IMR-90 (cell line): ENCODE results near the gene DENND1B. TPM values are rescaled to one million over a fixed set of nuclear protein-coding genes. Genes with fewer than 3 reads are reported as not detected.

Experiments
- ATAC-seq: fragments of 200-7000 bp; cut with Tn5 transposase; 2 replicates; pipeline ENCODE4 v1.9.1; 2020; ENCODE audit warnings: low read depth, mild to moderate bottlenecking, moderate library complexity
- BruUV-seq: library from RNA; stranded (reverse); fragments of 400-500 nt; replicated peaks from 2 replicates; lab custom pipeline; 2021; lab: Mats Ljungman, UMichigan
- CTCF ChIA-PET: fragments of 300-600 bp; formaldehyde crosslinking; extraction: SDS; loops from one replicate; lab custom pipeline; 2021; ENCODE audit warnings: antibody characterized with exemption; lab: Yijun Ruan, JAX
- POLR2A ChIA-PET: fragments of 300-600 bp; sonication (Branson Sonifier 250); formaldehyde crosslinking; loops from one replicate; lab custom pipeline; 2022; ENCODE audit warnings: antibody characterized with exemption; ENCODE audit not compliant: unreplicated experiment; lab: Charles Lee
- DNase-seq: peaks from one replicate; pipeline ENCODE4 v3.0.0; 2013
- H2AFZ ChIP-seq: replicated peaks from 2 replicates; pipeline ENCODE3; 2013; ENCODE audit warnings: low read length, mild to moderate bottlenecking; ENCODE audit not compliant: poor library complexity
- H2AK5ac ChIP-seq: 2 replicates; pipeline ENCODE4 v1.6.1; 2013; ENCODE audit warnings: low read depth, low read length, inconsistent platforms
- H2AK9ac ChIP-seq: replicated peaks from 2 replicates; pipeline ENCODE3; 2013; ENCODE audit warnings: mild to moderate bottlenecking, low read depth, low read length, moderate library complexity; ENCODE audit not compliant: poor library complexity
- H2BK120ac ChIP-seq: 2 replicates; pipeline ENCODE4 v1.6.1; 2013; ENCODE audit warnings: low read depth, low read length, inconsistent platforms
- H2BK15ac ChIP-seq: 3 replicates; pipeline ENCODE4 v1.6.1; 2013; ENCODE audit warnings: low read depth, low read length, inconsistent platforms
- H2BK20ac ChIP-seq: 2 replicates; pipeline ENCODE4 v1.6.1; 2013; ENCODE audit warnings: low read depth, mild to moderate bottlenecking, inconsistent platforms, low read length, moderate library complexity
- H2BK5ac ChIP-seq: 2 replicates; pipeline ENCODE4 v1.6.1; 2013; ENCODE audit warnings: mild to moderate bottlenecking, low read depth, low read length, inconsistent platforms; ENCODE audit not compliant: poor library complexity, severe bottlenecking
- H3K14ac ChIP-seq: replicated peaks from 2 replicates; pipeline ENCODE4 v1.6.1; 2013; ENCODE audit warnings: low read depth, low read length, inconsistent platforms
- H3K18ac ChIP-seq: 2 replicates; pipeline ENCODE4 v1.6.1; 2013; ENCODE audit warnings: low read depth, low read length, control low read depth
- H3K23ac ChIP-seq: 2 replicates; pipeline ENCODE4 v1.6.1; 2013; ENCODE audit warnings: low read depth, low read length, inconsistent platforms
- H3K27ac ChIP-seq: 2 replicates; pipeline ENCODE4 v1.5.1; 2013; ENCODE audit warnings: mild to moderate bottlenecking, control low read depth, low read length; ENCODE audit not compliant: insufficient read depth
- H3K27me3 ChIP-seq: 2 replicates; pipeline ENCODE4 v1.6.1; 2013; ENCODE audit warnings: low read length; ENCODE audit not compliant: control insufficient read depth, insufficient read depth
- H3K36me3 ChIP-seq: 2 replicates; pipeline ENCODE4 v1.6.1; 2013; ENCODE audit warnings: low read length, mixed read lengths; ENCODE audit not compliant: control insufficient read depth, insufficient read depth
- H3K4ac ChIP-seq: 2 replicates; pipeline ENCODE4 v1.6.1; 2013; ENCODE audit warnings: low read depth, low read length, inconsistent platforms
- H3K4me1 ChIP-seq: 2 replicates; pipeline ENCODE4 v1.6.1; 2013; ENCODE audit warnings: low read length, mixed read lengths; ENCODE audit not compliant: control insufficient read depth, insufficient read depth
- H3K4me2 ChIP-seq: 2 replicates; pipeline ENCODE4 v1.6.1; 2013; ENCODE audit warnings: low read depth, mild to moderate bottlenecking, control low read depth, low read length, moderate library complexity
- H3K4me3 ChIP-seq: 2 replicates; pipeline ENCODE4 v1.5.1; 2013; ENCODE audit warnings: low read depth, mild to moderate bottlenecking, control low read depth, low read length, moderate library complexity; ENCODE audit not compliant: insufficient read depth
- H3K56ac ChIP-seq: 2 replicates; pipeline ENCODE4 v1.6.1; 2013; ENCODE audit warnings: low read length, inconsistent platforms; ENCODE audit not compliant: insufficient read depth; ENCODE audit errors: extremely low read depth
- H3K79me1 ChIP-seq, 2 experiments: 2 replicates each; pipeline ENCODE4 v1.6.1; 2013; ENCODE audit warnings: low read length in 2 of 2, inconsistent platforms in 1 of 2, low read depth in 1 of 2
- H3K9ac ChIP-seq: 2 replicates; pipeline ENCODE4 v1.6.1; 2013; ENCODE audit warnings: low read depth, low read length, control low read depth
- H3K9me1 ChIP-seq: 2 replicates; pipeline ENCODE4 v1.6.1; 2013; ENCODE audit warnings: low read length, inconsistent platforms; ENCODE audit not compliant: insufficient read depth
- H3K9me3 ChIP-seq: 2 replicates; pipeline ENCODE4 v1.6.1; 2013; ENCODE audit warnings: low read length; ENCODE audit not compliant: control insufficient read depth, insufficient read depth
- H4K20me1 ChIP-seq: 2 replicates; pipeline ENCODE4 v1.6.1; 2013; ENCODE audit warnings: low read length, inconsistent platforms; ENCODE audit not compliant: insufficient read depth
- H4K5ac ChIP-seq: 2 replicates; pipeline ENCODE4 v1.6.1; 2013; ENCODE audit warnings: mild to moderate bottlenecking, low read depth, low read length, control low read depth
- H4K8ac ChIP-seq, 2 experiments: 2 replicates each; pipeline ENCODE4 v1.6.1; 2013; ENCODE audit warnings: low read depth in 2 of 2, low read length in 2 of 2, control low read depth in 1 of 2, inconsistent platforms in 1 of 2
- H4K91ac ChIP-seq: 2 replicates; pipeline ENCODE4 v1.6.1; 2013; ENCODE audit warnings: low read depth, low read length, inconsistent platforms; ENCODE audit not compliant: insufficient read depth
- MAFK ChIP-seq: IDR thresholded peaks from 2 replicates; pipeline ENCODE4 v1.6.1; 2012; ENCODE audit warnings: low read depth, low read length, improper control_type of control experiment
- MAZ ChIP-seq: IDR thresholded peaks from 2 replicates; pipeline ENCODE4 v1.6.1; 2012; ENCODE audit warnings: low read depth, mild to moderate bottlenecking, low read length, improper control_type of control experiment, moderate library complexity, borderline replicate concordance
- WGBS, 2 experiments: methylation state at CpG; one replicate each; pipeline versions ENCODE4 v1.1.5 to v1.1.7; 2013; ENCODE audit warnings: missing lambda C conversion rate in 2 of 2; ENCODE audit not compliant: insufficient read length in 1 of 2; ENCODE audit errors: extremely low coverage in 2 of 2; 5-methylcytosine and 5-hydroxymethylcytosine counted together
- dilution Hi-C: fragments of 300-500 bp; cut with HindIII; formaldehyde crosslinking; loops from one replicate; pipeline ENCODE4 v1.14.3; 2018; ENCODE audit warnings: low sequenced_read_pairs; ENCODE audit not compliant: unreplicated experiment
- in situ Hi-C: fragments of 300-500 bp; cut with MboI; formaldehyde crosslinking; loops from 3 replicates; pipeline ENCODE4 v1.14.3; 2019; ENCODE audit warnings: low sequenced_read_pairs, inconsistent platforms, mixed read lengths
- intact Hi-C: fragments of 100-400 bp; cut with micrococcal nuclease; formaldehyde crosslinking; loops from 2 replicates; pipeline ENCODE4 v1.10.0; 2022
- polyA plus RNA-seq, 3 experiments: library from polyadenylated mRNA; depleted of rRNA; stranded (reverse); fragments of >200 nt; gene quantifications; 2 replicates each; pipeline ENCODE4 v1.2.3, GENCODE V29; 2012; ENCODE audit warnings: low replicate concordance in 1 of 3
- total RNA-seq: library from RNA; depleted of rRNA; stranded (reverse); fragments of >200 nt; gene quantifications from 2 replicates; pipeline ENCODE4 v1.2.3, GENCODE V29; 2012

Gene DENND1B
- total and polyA plus RNA-seq, 2 of the 4 experiments (the other 2 are of a cell fraction): 4.0 to 24.2 TPM

GRCh38 chr1:197561041-197561440, 214.2 kb downstream of the DENND1B start:
- ATAC-seq: no peak
- no peaks in the 10 kb centered on the region for H3K4me1 ChIP-seq
- in situ Hi-C loops: no loop called here
- no peak overlapping the region for H3K27ac ChIP-seq
- dilution Hi-C loops: no loop called here
- H3K56ac ChIP-seq: no peak overlapping the region
- no peak overlapping the region for H2BK5ac ChIP-seq
- no peak overlapping the region for H3K9ac ChIP-seq
- intact Hi-C loops: no loop called here
- H3K79me1 ChIP-seq: no peaks in the 10 kb centered on the region
- DNase-seq: no peak
- H2AK5ac ChIP-seq: no peak overlapping the region
- H4K20me1 ChIP-seq: no peaks in the 10 kb centered on the region
- ChIA-PET POLR2A (no interaction called here), CTCF (no interaction called here)
- H3K4me2 ChIP-seq: no peak overlapping the region
- no peaks in the 10 kb centered on the region for H3K27me3 ChIP-seq
- no peak overlapping the region for H3K4ac ChIP-seq
- H2BK20ac ChIP-seq: no peak overlapping the region
- no peak overlapping the region for H3K4me3 ChIP-seq
- H3K9me3 ChIP-seq: no peaks in the 10 kb centered on the region
- H3K23ac ChIP-seq: no peak overlapping the region
- no peak overlapping the region for H2BK15ac ChIP-seq
- H4K91ac ChIP-seq: no peak overlapping the region
- H2BK120ac ChIP-seq: no peak overlapping the region
- no peak overlapping the region for H4K5ac ChIP-seq
- H3K18ac ChIP-seq: no peak overlapping the region
- peak; percentile 44 for TF ChIP-seq MAFK
- no peak for TF ChIP-seq MAZ
- H4K8ac ChIP-seq: no peak overlapping the region
- WGBS, 2 experiments: no CpG with 5 or more reads among the region's 2 CpGs
- H3K14ac ChIP-seq: no peak overlapping the region
- BruUV-seq: no TSS peak
- no peak overlapping the region for H2AK9ac ChIP-seq
- no peak overlapping the region for H2AFZ ChIP-seq
- H3K9me1 ChIP-seq: no peaks in the 10 kb centered on the region
- no peaks in the 10 kb centered on the region for H3K36me3 ChIP-seq
